GM23338 (cell line): ENCODE results near the gene GCK. TPM values are rescaled to one million over a fixed set of nuclear protein-coding genes. Genes with fewer than 3 reads are reported as not detected.
A peak's percentile ranks its signal among the peaks of the same experiment; 100 is the strongest.

ENCODE experiments used
- ATAC-seq: fragments of 200-7000 bp; cut with Tn5 transposase; 3 replicates; pipeline ENCODE4 v1.9.1; 2020
- DNase-seq: peaks from one replicate; pipeline ENCODE4 v3.0.0-alpha.2; 2015; ENCODE audit warnings: low spot score
- H2AFZ ChIP-seq: fragments of 200-600 bp; sonication (generic); 2 replicates; pipeline ENCODE4 v1.8.0; 2016; ENCODE audit warnings: antibody characterized with exemption, mild to moderate bottlenecking, moderate library complexity
- H3F3A ChIP-seq: fragments of 200-600 bp; sonication (generic); replicated peaks from 2 replicates; pipeline ENCODE4 v1.8.0; 2017; ENCODE audit warnings: antibody characterized with exemption, mixed run types, low read depth
- H3K27ac ChIP-seq: fragments of 200-600 bp; sonication (generic); 2 replicates; pipeline ENCODE4 v1.6.1; 2016; ENCODE audit warnings: low read depth
- H3K27me3 ChIP-seq: fragments of 200-600 bp; sonication (generic); 2 replicates; pipeline ENCODE4 v1.8.0; 2016; ENCODE audit warnings: mild to moderate bottlenecking, mixed run types, moderate library complexity; ENCODE audit not compliant: insufficient read depth
- H3K36me3 ChIP-seq: fragments of 200-600 bp; sonication (generic); 2 replicates; pipeline ENCODE4 v1.8.0; 2016; ENCODE audit warnings: mild to moderate bottlenecking; ENCODE audit not compliant: insufficient read depth
- H3K4me1 ChIP-seq: fragments of 200-600 bp; sonication (generic); 2 replicates; pipeline ENCODE4 v1.8.0; 2016; ENCODE audit warnings: mild to moderate bottlenecking, moderate library complexity; ENCODE audit not compliant: insufficient read depth
- H3K4me2 ChIP-seq: fragments of 200-600 bp; sonication (generic); 2 replicates; pipeline ENCODE4 v1.7.1; 2017; ENCODE audit warnings: mixed run types
- H3K4me3 ChIP-seq: fragments of 200-600 bp; sonication (generic); 2 replicates; pipeline ENCODE4 v1.6.1; 2016; ENCODE audit warnings: mixed run types
- H3K79me2 ChIP-seq: fragments of 200-600 bp; sonication (generic); replicated peaks from 2 replicates; pipeline ENCODE4 v1.8.0; 2017; ENCODE audit warnings: mild to moderate bottlenecking; ENCODE audit not compliant: insufficient read depth
- H3K9me2 ChIP-seq: fragments of 200-600 bp; sonication (generic); 2 replicates; pipeline ENCODE4 v1.8.0; 2017; ENCODE audit not compliant: insufficient read depth
- H4K20me1 ChIP-seq: fragments of 200-600 bp; sonication (generic); replicated peaks from 2 replicates; pipeline ENCODE4 v1.8.0; 2017; ENCODE audit warnings: mild to moderate bottlenecking; ENCODE audit not compliant: insufficient read depth
- H3K27ac Mint-ChIP-seq: 2 replicates; pipeline ENCODE4 v1.8.0; 2020; ENCODE audit warnings: inconsistent platforms, mild to moderate bottlenecking, moderate library complexity, mixed read lengths
- H3K27me3 Mint-ChIP-seq: 3 replicates; pipeline ENCODE4 v1.8.0; 2022; ENCODE audit warnings: low read depth, mild to moderate bottlenecking, moderate library complexity, mixed read lengths, inconsistent platforms; ENCODE audit not compliant: insufficient read depth, poor library complexity
- H3K36me3 Mint-ChIP-seq: 3 replicates; pipeline ENCODE4 v1.8.0; 2021; ENCODE audit warnings: low read depth, mild to moderate bottlenecking, inconsistent platforms, moderate library complexity, mixed read lengths
- H3K4me1 Mint-ChIP-seq: 3 replicates; pipeline ENCODE4 v1.8.0; 2020; ENCODE audit warnings: mild to moderate bottlenecking, inconsistent platforms, mixed read lengths
- H3K4me3 Mint-ChIP-seq: 3 replicates; pipeline ENCODE4 v1.8.0; 2021; ENCODE audit warnings: moderate library complexity, mild to moderate bottlenecking, inconsistent platforms, mixed read lengths
- H3K9me3 Mint-ChIP-seq: 3 replicates; pipeline ENCODE4 v1.8.0; 2020; ENCODE audit warnings: moderate library complexity, mild to moderate bottlenecking, inconsistent platforms, mixed read lengths
- CREB1 ChIP-seq: fragments of 250-450 bp; sonication (Bioruptor Pico); IDR thresholded peaks from 2 replicates; pipeline ENCODE4 v1.5.0; 2020; ENCODE audit warnings: low read depth, mild to moderate bottlenecking, moderate library complexity
- EZH2phosphoT487 ChIP-seq: fragments of 200-600 bp; sonication (generic); IDR thresholded peaks from one replicate; pipeline ENCODE4 v1.8.1; 2018; ENCODE audit warnings: antibody characterized with exemption; ENCODE audit not compliant: unreplicated experiment
- ZNF462 ChIP-seq: fragments of 250-450 bp; sonication (Bioruptor Pico); IDR thresholded peaks from 2 replicates; pipeline ENCODE4 v1.5.0; 2020; ENCODE audit warnings: mild to moderate bottlenecking, moderate library complexity
- polyA plus RNA-seq: library from polyadenylated mRNA; unstranded; fragments of >200 nt; fragmentation: Nextera tagmentation; extraction: Ambion mirVana; gene quantifications from 2 replicates; pipeline ENCODE4 v1.2.1, GENCODE V29; 2016
- total RNA-seq: library from RNA; depleted of rRNA; stranded (reverse); fragments of >200 nt; shearing (Covaris generic); gene quantifications from 2 replicates; pipeline ENCODE4 v1.2.3, GENCODE V29; 2014
- TF ChIP-seq, protein P1 (sequence below): IDR thresholded peaks from one replicate; pipeline ENCODE4 v1.6.1; 2018; ENCODE audit warnings: antibody characterized with exemption; ENCODE audit not compliant: unreplicated experiment

GCK gene
- total and polyA plus RNA-seq, 2 experiments from 2014 or later, result 6.1 to 7.3 TPM

GRCh38 chr7:44111761-44112160 lies 77.5 kb downstream of the GCK start:
- H3K27me3 Mint-ChIP-seq, result peaks cover 15% of the 10 kb centered on the region
- Histone ChIP-seq H3K4me3 (no peak overlapping the region), H3K9me2 (no peaks in the 10 kb centered on the region), H3K4me1 (no peaks in the 10 kb centered on the region), H3K4me2 (no peak overlapping the region), H3K36me3 (no peaks in the 10 kb centered on the region), H3K79me2 (no peaks in the 10 kb centered on the region), H3F3A (0 out of 2 replicates have a peak, but pooled peaks cover 2% of the 10 kb centered on the region), H3K27ac (no peak overlapping the region), H4K20me1 (no peaks in the 10 kb centered on the region; the same call in 1 of the 2 replicates), H2AFZ (no peak overlapping the region), H3K27me3 (no peaks in the 10 kb centered on the region)
- H3K4me1 Mint-ChIP-seq, result peaks cover 6% of the 10 kb centered on the region; the same call in 2 of the 3 replicates
- TF ChIP-seq ZNF462 (CRISPR knock-in tag) (no peak), CREB1 (CRISPR knock-in tag) (no peak), EZH2phosphoT487 (no peak)
- TF ChIP-seq, protein P1, sequence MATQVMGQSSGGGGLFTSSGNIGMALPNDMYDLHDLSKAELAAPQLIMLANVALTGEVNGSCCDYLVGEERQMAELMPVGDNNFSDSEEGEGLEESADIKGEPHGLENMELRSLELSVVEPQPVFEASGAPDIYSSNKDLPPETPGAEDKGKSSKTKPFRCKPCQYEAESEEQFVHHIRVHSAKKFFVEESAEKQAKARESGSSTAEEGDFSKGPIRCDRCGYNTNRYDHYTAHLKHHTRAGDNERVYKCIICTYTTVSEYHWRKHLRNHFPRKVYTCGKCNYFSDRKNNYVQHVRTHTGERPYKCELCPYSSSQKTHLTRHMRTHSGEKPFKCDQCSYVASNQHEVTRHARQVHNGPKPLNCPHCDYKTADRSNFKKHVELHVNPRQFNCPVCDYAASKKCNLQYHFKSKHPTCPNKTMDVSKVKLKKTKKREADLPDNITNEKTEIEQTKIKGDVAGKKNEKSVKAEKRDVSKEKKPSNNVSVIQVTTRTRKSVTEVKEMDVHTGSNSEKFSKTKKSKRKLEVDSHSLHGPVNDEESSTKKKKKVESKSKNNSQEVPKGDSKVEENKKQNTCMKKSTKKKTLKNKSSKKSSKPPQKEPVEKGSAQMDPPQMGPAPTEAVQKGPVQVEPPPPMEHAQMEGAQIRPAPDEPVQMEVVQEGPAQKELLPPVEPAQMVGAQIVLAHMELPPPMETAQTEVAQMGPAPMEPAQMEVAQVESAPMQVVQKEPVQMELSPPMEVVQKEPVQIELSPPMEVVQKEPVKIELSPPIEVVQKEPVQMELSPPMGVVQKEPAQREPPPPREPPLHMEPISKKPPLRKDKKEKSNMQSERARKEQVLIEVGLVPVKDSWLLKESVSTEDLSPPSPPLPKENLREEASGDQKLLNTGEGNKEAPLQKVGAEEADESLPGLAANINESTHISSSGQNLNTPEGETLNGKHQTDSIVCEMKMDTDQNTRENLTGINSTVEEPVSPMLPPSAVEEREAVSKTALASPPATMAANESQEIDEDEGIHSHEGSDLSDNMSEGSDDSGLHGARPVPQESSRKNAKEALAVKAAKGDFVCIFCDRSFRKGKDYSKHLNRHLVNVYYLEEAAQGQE, result no peak
- DNase-seq, result no peak
- H3K9me3 Mint-ChIP-seq, result no peaks in the 10 kb centered on the region; the same call in 2 of the 3 replicates
- peak overlapping the region; percentile 75; the same call in 2 of the 3 replicates for H3K4me3 Mint-ChIP-seq
- ATAC-seq, result no peak
- H3K36me3 Mint-ChIP-seq, result peaks cover 31% of the 10 kb centered on the region
- no peak overlapping the region for H3K27ac Mint-ChIP-seq
